Liver (tissue), 9 donors: ENCODE results near the gene IGHMBP2. TPM values are rescaled to one million over a fixed set of nuclear protein-coding genes. Genes with fewer than 3 reads are reported as not detected.
"Not testable (repeated sequence)": the region's sequence is repeated elsewhere in the genome, so short reads cannot be mapped to it uniquely, and the experiment has no call there.

Experiments
- DNase-seq: peaks from one replicate; pipeline ENCODE4 v3.0.0-alpha.2; 2017; ENCODE audit warnings: low spot score
- H3K27ac ChIP-seq, 2 donors: one replicate each; pipeline ENCODE4 v1.7.0; 2013; ENCODE audit warnings: inconsistent platforms in 2 of 2, low read length in 2 of 2, control low read depth in 1 of 2, low read depth in 1 of 2, mild to moderate bottlenecking in 1 of 2
- H3K27me3 ChIP-seq, 4 donors: one replicate each; pipeline versions ENCODE4 v1.6.1 to v1.7.0; 2013; ENCODE audit warnings: low read length in 3 of 4, inconsistent platforms in 1 of 4, mild to moderate bottlenecking in 1 of 4, moderate library complexity in 1 of 4; ENCODE audit not compliant: control insufficient read depth in 4 of 4, insufficient read depth in 4 of 4
- H3K36me3 ChIP-seq, 4 donors: one replicate each; pipeline versions ENCODE4 v1.6.1 to v1.7.0; 2013; ENCODE audit warnings: low read length in 3 of 4, mild to moderate bottlenecking in 3 of 4, low read depth in 1 of 4, moderate library complexity in 1 of 4; ENCODE audit not compliant: control insufficient read depth in 4 of 4, insufficient read depth in 3 of 4
- H3K4me1 ChIP-seq, 4 donors: one replicate each; pipeline versions ENCODE4 v1.6.1 to v1.7.0; 2013; ENCODE audit warnings: low read length in 3 of 4, mild to moderate bottlenecking in 3 of 4, moderate library complexity in 1 of 4; ENCODE audit not compliant: control insufficient read depth in 4 of 4, insufficient read depth in 4 of 4
- H3K4me3 ChIP-seq, 3 donors: one replicate each; pipeline versions ENCODE4 v1.6.1 to v1.7.0; 2013; ENCODE audit warnings: low read length in 3 of 3, control low read depth in 1 of 3, low read depth in 1 of 3, mild to moderate bottlenecking in 1 of 3
- H3K9ac ChIP-seq, 2 donors: one replicate each; pipeline ENCODE4 v1.7.0; 2013; ENCODE audit warnings: low read length in 2 of 2, mild to moderate bottlenecking in 2 of 2, moderate library complexity in 2 of 2, control low read depth in 1 of 2, low read depth in 1 of 2
- H3K9me3 ChIP-seq, 4 donors: one replicate each; pipeline versions ENCODE4 v1.6.1 to v1.7.0; 2013; ENCODE audit warnings: low read length in 3 of 4; ENCODE audit not compliant: control insufficient read depth in 4 of 4
- EGR1 ChIP-seq, 2 donors: IDR thresholded peaks; 2 replicates each; pipeline ENCODE4 v1.6.1; 2016 to 2018; ENCODE audit warnings: antibody characterized with exemption in 2 of 2, low read depth in 2 of 2
- FOXA1 ChIP-seq: IDR thresholded peaks from 2 replicates; pipeline ENCODE4 v1.6.1; 2016; ENCODE audit warnings: antibody characterized with exemption
- FOXA2 ChIP-seq: IDR thresholded peaks from 2 replicates; pipeline ENCODE4 v1.6.1; 2016; ENCODE audit warnings: antibody characterized with exemption
- HNF4A ChIP-seq, 2 donors: conservative IDR thresholded peaks; 2 replicates each; pipeline ENCODE4 v1.6.1; 2016; ENCODE audit warnings: antibody characterized with exemption in 2 of 2, mild to moderate bottlenecking in 2 of 2
- HNF4G ChIP-seq: IDR thresholded peaks from 2 replicates; pipeline ENCODE4 v1.6.1; 2016; ENCODE audit warnings: antibody characterized with exemption
- JUND ChIP-seq, 2 donors: IDR thresholded peaks; 2 replicates each; pipeline ENCODE4 v1.6.1; 2016; ENCODE audit warnings: antibody characterized with exemption in 2 of 2
- NR2F2 ChIP-seq: IDR thresholded peaks from 2 replicates; pipeline ENCODE4 v1.6.1; 2016; ENCODE audit warnings: antibody characterized with exemption
- RAD21 ChIP-seq, 2 donors: IDR thresholded peaks; 2 replicates each; pipeline ENCODE4 v1.6.1; 2016; ENCODE audit warnings: antibody characterized with exemption in 2 of 2, mild to moderate bottlenecking in 2 of 2
- RXRA ChIP-seq, 2 donors: IDR thresholded peaks; 2 replicates each; pipeline ENCODE4 v1.6.1; 2017 to 2018; ENCODE audit warnings: antibody characterized with exemption in 2 of 2, mild to moderate bottlenecking in 1 of 2
- TAF1 ChIP-seq: conservative IDR thresholded peaks from 2 replicates; pipeline ENCODE4 v1.6.1; 2016; ENCODE audit warnings: antibody characterized with exemption, mild to moderate bottlenecking
- YY1 ChIP-seq: IDR thresholded peaks from 2 replicates; pipeline ENCODE4 v1.6.1; 2016; ENCODE audit warnings: antibody characterized with exemption, mild to moderate bottlenecking
- WGBS: extraction: QIAGEN DNeasy Blood & Tissue Kit; methylation state at CpG from one replicate; pipeline ENCODE4 v1.1.7; 2013; 5-methylcytosine and 5-hydroxymethylcytosine counted together
- polyA plus RNA-seq, 2 donors: library from polyadenylated mRNA; stranded (reverse) in 1 of 2; unstranded in 1 of 2; fragments of 200-250 nt in 1 of 2; fragments of >200 nt in 1 of 2; fragmentation: Nextera tagmentation in 1 of 2; extraction: Ambion mirVana in 1 of 2; gene quantifications; one replicate each; pipeline versions ENCODE4 v1.2.1 to v1.2.3, GENCODE V29; 2013 to 2015
- total RNA-seq, 2 donors: library from RNA; depleted of rRNA; stranded (reverse); fragments of >200 nt; gene quantifications; one replicate each; pipeline ENCODE4 v1.2.3, GENCODE V29; 2014
- TF ChIP-seq, protein P1 (sequence below): IDR thresholded peaks from 2 replicates; pipeline ENCODE4 v1.6.1; 2016; ENCODE audit warnings: antibody characterized with exemption
- TF ChIP-seq, protein P2 (sequence below): IDR thresholded peaks from 2 replicates; pipeline ENCODE4 v1.6.1; 2016; ENCODE audit warnings: antibody characterized with exemption, mild to moderate bottlenecking
- TF ChIP-seq, protein P3 (sequence below): IDR thresholded peaks from 2 replicates; pipeline ENCODE4 v1.6.1; 2016; ENCODE audit warnings: antibody characterized with exemption
- TF ChIP-seq, protein P4 (sequence below): fragments of 150-350 bp; IDR thresholded peaks from 2 replicates; pipeline ENCODE4 v1.5.1; 2017; ENCODE audit warnings: improper control_type of control experiment, low read depth, low read length; ENCODE audit not compliant: missing input control
- donor health status: healthy.
- donor health status: healthy.
- donor health status: healthy.
- donor health status: healthy.
- donor health status: healthy.

Gene IGHMBP2
- total and polyA plus RNA-seq, 4 donors: 5.7 to 14.0 (median 7.0) TPM

DNA sequence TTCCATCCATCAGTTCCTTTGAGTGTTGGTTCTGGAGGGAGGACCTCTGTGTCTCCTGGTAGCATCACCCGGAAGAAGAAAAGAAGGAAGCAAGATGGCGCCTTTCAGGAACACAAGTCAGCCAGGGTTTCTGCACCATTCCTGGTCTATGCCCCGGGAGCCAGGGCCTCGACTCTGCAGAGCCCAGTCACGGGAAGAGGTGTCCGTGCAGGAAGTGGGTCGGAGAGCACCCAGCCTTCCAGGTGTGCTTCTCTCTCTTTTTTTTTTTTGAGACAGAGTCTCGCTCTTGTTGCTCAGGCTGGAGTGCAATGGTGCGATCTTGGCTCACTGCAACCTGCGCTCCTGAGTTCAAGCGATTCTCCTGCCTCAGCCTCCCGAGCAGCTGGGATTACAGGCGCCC lies 21.3 kb upstream of the IGHMBP2 start (continued):
- TF ChIP-seq, protein P1, sequence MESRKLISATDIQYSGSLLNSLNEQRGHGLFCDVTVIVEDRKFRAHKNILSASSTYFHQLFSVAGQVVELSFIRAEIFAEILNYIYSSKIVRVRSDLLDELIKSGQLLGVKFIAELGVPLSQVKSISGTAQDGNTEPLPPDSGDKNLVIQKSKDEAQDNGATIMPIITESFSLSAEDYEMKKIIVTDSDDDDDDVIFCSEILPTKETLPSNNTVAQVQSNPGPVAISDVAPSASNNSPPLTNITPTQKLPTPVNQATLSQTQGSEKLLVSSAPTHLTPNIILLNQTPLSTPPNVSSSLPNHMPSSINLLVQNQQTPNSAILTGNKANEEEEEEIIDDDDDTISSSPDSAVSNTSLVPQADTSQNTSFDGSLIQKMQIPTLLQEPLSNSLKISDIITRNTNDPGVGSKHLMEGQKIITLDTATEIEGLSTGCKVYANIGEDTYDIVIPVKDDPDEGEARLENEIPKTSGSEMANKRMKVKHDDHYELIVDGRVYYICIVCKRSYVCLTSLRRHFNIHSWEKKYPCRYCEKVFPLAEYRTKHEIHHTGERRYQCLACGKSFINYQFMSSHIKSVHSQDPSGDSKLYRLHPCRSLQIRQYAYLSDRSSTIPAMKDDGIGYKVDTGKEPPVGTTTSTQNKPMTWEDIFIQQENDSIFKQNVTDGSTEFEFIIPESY: no peak

DNA sequence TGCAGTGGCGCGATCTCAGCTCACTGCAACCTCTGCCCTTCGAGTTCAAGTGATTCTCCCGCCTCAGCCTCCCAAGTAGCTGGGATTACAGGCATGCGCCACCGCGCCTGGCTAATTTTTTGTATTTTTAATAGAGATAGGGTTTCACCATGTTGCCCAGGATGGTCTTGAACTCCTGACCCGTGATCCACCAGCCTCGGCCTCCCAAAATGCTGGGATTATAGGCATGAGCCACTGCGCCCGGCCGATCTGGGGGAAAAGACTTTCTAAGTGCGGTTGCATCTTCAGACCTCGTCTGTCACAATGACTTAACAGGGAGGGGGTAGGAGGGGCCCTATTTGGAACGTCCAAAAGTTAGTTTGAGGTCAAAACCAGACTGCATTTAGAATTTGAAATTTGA lies 18.9 kb upstream of the IGHMBP2 start:
- not testable (repeated sequence) for H3K27ac ChIP-seq, H3K36me3 ChIP-seq, H3K9ac ChIP-seq, H3K4me3 ChIP-seq, H3K4me1 ChIP-seq, H3K27me3 ChIP-seq, H3K9me3 ChIP-seq, DNase-seq
- WGBS: 94% methylated on average over 15 of the region's 15 CpGs

DNA sequence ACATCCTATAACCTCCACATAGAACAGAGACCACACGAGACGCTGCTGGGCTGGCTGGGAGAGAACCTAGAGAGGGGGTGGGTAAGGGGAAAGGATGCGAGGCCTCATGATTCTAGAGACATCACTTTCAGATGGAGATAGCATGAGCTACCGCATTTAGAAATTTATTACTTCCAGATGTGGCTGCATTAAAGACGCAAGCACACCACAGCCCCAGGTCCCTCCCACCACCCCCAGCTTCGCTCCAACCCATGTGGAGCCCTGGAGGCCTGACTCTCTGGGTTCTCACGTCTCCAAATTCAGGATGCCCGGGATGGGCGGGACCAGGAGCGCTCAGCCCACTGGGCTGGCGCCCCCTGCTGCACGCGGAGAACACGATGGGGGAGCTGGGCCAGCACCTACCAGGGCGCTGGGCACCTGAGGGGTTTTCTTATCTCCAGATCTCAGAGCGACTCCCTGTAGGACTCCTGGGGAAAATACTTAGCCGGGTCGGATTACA lies 13.7 kb upstream of the IGHMBP2 start:
- Histone ChIP-seq H3K36me3 (peaks cover 2 to 21% (median 13%) of the 10 kb centered on the region in 4 donors), H3K4me1 (peaks cover 4 to 16% (median 12%) of the 10 kb centered on the region in 4 donors), H3K27me3 (no peaks in the 10 kb centered on the region), H3K27ac (no peak overlapping the region), H3K9me3 (no peaks in the 10 kb centered on the region), H3K9ac (no peak overlapping the region), H3K4me3 (no peak overlapping the region)
- 85% methylated on average over 18 of the region's 18 CpGs for WGBS
- peak in 1 of 2 donors; percentile 23 for TF ChIP-seq RAD21 (IDR thresholded peaks at IDR 0.05)
- TF ChIP-seq RXRA (IDR thresholded peaks at IDR 0.05): no peak
- TF ChIP-seq, protein P1: no peak
- TF ChIP-seq YY1: no peak
- no peak for DNase-seq

DNA sequence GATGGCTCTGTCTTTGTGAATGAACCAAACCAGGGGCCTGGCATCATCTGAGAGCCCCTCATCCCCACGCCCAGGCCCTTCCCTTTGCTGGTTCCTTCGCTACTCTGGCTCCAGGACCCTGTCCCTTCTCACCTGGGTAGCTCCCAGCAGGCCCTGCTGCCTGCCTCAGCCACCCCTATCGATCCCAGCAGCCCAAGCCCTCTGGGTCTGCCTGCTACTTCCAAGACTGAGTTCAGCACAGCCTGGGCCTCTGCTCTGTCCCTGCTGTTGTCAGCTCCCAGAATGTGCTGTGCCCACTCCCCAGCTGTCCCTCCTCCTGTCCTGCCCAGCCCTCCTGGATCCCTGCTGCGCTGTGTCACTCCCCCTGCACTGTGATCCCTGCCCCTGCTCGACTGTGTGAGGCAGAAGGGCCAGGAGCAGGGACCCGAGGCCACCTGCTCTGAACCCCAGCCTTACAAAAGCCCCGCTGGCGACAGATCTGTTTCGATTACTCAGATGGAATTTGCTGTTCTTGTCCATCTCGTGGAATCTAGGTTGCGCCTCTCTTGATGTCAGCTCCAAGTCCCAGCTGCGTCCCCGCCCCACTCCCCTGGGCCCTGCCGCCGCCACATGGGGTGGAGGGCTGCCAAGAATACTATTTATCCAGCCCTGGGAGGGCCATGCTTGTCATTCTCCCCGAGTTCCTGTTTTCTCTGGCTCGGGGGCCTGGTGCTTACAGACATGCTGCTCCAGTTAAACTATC lies 13.0 kb upstream of the IGHMBP2 start:
- peaks cover 4 to 16% (median 12%) of the 10 kb centered on the region in 4 donors for H3K4me1 ChIP-seq
- H3K27ac ChIP-seq: peak overlapping the region; percentile 82 to 87
- H3K9ac ChIP-seq: peak overlapping the region in 1 of 2 donors; percentile 18
- H3K9me3 ChIP-seq: no peaks in the 10 kb centered on the region
- 45% methylated on average over 17 of the region's 17 CpGs for WGBS
- H3K4me3 ChIP-seq: no peak overlapping the region
- no peaks in the 10 kb centered on the region for H3K27me3 ChIP-seq
- peaks cover 2 to 24% (median 15%) of the 10 kb centered on the region in 4 donors for H3K36me3 ChIP-seq
- no peak for DNase-seq
- TF ChIP-seq, protein P2, sequence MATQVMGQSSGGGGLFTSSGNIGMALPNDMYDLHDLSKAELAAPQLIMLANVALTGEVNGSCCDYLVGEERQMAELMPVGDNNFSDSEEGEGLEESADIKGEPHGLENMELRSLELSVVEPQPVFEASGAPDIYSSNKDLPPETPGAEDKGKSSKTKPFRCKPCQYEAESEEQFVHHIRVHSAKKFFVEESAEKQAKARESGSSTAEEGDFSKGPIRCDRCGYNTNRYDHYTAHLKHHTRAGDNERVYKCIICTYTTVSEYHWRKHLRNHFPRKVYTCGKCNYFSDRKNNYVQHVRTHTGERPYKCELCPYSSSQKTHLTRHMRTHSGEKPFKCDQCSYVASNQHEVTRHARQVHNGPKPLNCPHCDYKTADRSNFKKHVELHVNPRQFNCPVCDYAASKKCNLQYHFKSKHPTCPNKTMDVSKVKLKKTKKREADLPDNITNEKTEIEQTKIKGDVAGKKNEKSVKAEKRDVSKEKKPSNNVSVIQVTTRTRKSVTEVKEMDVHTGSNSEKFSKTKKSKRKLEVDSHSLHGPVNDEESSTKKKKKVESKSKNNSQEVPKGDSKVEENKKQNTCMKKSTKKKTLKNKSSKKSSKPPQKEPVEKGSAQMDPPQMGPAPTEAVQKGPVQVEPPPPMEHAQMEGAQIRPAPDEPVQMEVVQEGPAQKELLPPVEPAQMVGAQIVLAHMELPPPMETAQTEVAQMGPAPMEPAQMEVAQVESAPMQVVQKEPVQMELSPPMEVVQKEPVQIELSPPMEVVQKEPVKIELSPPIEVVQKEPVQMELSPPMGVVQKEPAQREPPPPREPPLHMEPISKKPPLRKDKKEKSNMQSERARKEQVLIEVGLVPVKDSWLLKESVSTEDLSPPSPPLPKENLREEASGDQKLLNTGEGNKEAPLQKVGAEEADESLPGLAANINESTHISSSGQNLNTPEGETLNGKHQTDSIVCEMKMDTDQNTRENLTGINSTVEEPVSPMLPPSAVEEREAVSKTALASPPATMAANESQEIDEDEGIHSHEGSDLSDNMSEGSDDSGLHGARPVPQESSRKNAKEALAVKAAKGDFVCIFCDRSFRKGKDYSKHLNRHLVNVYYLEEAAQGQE: no peak
- TF ChIP-seq HNF4G (no peak), FOXA2 (no peak), FOXA1 (no peak), TAF1 (no peak), RAD21 (IDR thresholded peaks at IDR 0.05) (peak in 1 of 2 donors; percentile 49), HNF4A (conservative IDR thresholded peaks at IDR 0.05) (peak; percentile 69 to 80), RXRA (IDR thresholded peaks at IDR 0.05) (peak; percentile 82 to 92), JUND (IDR thresholded peaks at IDR 0.05) (peak in 1 of 2 donors; percentile 34), YY1 (peak; percentile 41), EGR1 (IDR thresholded peaks at IDR 0.05; ENCODE audit: low read depth in 2 of 2) (no peak), NR2F2 (peak; percentile 55)
- TF ChIP-seq, protein P3, sequence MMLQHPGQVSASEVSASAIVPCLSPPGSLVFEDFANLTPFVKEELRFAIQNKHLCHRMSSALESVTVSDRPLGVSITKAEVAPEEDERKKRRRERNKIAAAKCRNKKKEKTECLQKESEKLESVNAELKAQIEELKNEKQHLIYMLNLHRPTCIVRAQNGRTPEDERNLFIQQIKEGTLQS: no peak
- TF ChIP-seq, protein P4, sequence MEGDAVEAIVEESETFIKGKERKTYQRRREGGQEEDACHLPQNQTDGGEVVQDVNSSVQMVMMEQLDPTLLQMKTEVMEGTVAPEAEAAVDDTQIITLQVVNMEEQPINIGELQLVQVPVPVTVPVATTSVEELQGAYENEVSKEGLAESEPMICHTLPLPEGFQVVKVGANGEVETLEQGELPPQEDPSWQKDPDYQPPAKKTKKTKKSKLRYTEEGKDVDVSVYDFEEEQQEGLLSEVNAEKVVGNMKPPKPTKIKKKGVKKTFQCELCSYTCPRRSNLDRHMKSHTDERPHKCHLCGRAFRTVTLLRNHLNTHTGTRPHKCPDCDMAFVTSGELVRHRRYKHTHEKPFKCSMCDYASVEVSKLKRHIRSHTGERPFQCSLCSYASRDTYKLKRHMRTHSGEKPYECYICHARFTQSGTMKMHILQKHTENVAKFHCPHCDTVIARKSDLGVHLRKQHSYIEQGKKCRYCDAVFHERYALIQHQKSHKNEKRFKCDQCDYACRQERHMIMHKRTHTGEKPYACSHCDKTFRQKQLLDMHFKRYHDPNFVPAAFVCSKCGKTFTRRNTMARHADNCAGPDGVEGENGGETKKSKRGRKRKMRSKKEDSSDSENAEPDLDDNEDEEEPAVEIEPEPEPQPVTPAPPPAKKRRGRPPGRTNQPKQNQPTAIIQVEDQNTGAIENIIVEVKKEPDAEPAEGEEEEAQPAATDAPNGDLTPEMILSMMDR: no peak
